Fibroblast of peridontal ligament (primary cell): Measurements from ENCODE around the gene SEBOX.

Experiments
- DNase-seq: peaks from one replicate; pipeline ENCODE4 v3.0.0-alpha.2; 2010; ENCODE audit errors: extremely low read depth

Gene SEBOX

DNA sequence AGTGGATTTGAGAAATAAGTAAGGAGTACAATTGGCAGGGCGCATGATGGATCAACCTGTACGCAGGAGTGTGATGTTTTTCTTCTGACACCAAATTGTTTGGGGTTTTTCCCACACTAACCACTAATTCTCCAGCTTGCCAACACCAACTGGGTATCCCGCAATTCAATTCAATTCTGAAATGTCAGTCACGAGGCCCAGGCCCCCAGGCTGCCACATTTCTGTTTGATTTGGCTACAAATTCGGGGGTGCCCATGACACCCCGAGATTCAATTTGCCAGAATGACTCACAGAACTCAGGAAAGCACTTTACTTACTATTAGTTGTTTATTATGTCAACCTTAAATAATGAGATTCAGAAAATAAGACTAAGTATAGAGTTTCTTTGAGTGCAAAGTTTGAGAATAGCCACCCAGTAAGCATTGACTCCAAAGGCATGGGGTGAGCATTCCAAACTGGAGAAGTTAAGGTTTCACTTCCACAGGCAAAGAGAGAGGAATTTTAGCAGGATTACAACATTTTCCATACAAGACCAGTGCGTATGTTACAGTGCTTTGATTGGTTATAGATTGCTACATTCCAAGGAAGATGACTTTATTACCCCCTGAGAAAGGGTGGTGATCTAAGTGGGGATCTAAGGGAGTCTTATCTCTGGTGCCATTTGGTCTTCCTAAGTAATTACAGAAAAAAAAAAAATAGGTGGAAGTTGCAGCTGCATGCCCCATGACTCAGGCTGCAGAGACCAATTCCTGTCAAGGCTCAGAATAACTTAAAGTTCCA is 29.5 kb upstream of the SEBOX start:
- DNase-seq = peak; percentile 77

DNA sequence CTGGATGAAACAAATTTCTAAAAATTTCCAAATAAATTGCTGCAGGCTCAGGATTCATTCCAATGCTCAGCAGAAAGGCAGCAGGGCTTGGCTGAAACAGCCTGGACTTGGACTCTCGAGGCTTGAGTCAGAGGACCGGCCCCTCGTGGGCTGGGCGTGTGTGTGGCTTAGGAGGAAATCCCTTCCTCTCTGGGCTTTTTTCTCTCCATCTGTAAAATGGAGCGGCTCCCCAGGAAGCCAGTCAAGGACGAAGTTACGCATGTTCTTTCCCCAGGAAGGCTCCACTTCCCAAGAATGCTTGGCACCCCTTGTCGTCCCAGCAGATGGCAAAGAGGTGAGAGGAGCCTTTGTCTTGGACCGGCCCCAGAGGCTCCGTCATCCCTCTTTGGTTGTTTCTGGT is 27.5 kb upstream of the SEBOX start:
- no peak for DNase-seq

DNA sequence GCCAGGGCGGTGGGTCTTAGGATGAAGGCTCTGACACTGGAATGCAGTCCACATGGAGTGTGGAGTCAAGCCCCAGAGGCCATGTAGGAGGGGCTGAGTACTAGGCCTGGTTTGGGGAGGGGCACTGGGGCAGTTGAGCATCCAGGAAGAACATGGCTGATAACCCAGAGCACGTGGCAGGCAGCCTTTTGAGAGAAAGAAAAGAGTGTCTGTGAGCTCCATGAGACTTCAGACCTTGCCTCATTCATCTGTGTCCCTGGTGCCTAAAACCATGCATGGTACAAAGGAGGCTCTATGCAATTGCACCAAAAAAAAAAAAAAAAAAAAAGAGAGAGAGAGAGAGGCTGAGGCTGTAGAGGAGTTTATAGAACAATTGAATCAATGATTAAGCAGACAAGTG is 26.4 kb upstream of the SEBOX start:
- DNase-seq = no peak

DNA sequence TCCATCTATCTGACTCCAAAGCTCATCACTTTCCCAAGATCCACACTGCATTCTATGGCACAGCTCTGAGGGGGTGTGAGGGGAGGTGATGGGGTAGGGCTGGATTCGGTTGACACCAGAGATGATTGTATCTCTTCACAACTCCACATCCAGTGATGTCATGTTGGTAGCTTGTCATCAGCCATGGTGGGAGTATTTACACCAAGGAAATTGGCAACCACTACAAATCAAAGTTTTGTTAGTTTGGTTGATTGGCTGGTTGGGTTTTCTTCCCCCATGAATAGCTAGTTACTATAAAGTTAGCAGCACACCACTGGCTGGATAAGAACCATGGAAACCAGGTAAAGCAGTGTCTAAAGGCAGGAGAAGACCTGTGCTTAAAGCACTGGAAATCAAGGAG is 26.0 kb upstream of the SEBOX start:
- no peak for DNase-seq

DNA sequence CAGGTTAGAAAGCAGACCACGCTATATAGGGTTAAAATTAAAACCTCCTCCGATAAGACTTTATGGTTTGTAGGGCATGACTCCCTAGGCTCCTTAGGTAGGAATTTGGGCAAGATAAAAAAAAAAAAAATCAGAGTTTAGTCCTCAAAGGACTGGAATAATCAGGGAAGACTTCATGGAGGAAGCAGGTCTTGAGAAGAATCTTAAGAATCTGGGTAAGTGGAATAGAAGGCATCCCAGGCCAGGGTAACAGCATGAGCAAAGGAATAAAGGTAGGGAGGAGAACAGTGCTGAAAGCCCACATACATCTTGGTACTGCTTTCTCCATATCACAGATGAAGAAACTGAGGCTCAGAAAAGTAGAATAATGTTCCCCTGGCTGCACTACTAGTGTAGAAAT is 25.6 kb upstream of the SEBOX start:
- no peak for DNase-seq

DNA sequence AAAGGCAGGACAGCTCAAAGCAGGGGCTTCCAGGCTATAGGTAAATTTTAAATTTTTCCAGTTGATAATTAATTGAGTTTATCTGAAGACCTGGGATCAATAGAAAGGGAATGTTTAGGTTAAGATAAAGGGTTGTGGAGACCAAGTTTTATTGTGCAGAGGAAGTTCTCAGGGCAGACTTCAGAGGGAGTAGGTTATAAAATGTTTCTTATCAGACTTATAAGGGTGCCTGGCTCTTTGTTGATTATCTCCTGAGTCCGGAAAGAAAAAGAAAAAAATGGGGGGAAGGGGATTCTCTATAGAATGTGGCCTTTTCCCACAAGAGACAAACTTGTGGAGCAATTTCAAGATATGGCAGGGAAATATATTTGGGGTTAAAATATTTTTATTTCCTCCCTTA is 25.1 kb upstream of the SEBOX start:
- no peak for DNase-seq

DNA sequence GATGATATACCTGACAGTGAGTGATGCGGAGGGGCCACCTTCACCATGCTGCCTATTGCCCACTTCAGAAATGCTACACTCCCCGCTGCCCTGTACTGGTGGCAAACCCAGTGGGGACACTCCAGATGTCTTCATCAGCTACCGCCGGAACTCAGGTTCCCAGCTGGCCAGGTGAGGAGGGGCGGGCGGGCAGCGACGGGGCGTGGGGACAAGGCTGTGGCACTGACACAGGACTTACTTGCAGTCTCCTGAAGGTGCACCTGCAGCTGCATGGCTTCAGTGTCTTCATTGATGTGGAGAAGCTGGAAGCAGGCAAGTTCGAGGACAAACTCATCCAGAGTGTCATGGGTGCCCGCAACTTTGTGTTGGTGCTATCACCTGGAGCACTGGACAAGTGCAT is 23.1 kb upstream of the SEBOX start:
- no peak for DNase-seq

DNA sequence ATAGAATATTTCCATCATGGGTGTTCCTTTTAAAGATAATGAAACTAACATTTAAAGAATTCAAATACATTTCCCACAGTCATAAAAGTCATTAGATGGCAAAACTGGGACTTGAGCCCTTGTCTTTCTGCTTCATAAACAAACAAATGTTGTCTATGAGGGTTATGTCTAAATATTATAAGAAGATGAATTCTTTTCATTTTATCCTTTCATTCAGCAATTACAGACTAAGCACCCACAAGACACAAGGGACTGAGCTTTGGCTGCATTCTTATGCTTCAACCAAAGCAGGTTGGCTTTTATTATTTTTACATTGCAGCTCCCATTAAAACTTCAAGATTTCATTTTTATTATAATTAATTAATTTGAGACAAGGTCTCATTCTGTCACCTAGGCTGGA is 21.4 kb upstream of the SEBOX start:
- DNase-seq = no peak

DNA sequence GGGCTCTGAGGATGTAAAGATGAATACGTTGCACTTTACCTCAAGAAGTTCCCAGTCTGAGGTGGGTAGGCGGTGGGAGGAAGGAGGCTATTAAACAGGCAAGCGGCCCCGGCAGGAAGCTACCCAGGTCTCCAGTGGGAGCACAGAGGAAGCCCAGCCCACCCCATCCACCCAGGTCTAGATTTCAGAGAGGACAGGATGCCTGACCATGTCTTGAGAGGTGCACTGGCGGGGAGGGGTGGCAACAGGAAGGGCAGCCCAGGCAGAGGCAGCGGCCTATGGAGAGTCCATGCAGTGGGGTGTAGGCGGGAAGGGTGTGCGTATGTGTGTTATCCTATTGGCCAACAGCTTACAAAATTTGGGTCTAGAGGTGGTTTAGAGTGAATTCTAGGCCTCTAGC is 20.4 kb upstream of the SEBOX start:
- no peak for DNase-seq

DNA sequence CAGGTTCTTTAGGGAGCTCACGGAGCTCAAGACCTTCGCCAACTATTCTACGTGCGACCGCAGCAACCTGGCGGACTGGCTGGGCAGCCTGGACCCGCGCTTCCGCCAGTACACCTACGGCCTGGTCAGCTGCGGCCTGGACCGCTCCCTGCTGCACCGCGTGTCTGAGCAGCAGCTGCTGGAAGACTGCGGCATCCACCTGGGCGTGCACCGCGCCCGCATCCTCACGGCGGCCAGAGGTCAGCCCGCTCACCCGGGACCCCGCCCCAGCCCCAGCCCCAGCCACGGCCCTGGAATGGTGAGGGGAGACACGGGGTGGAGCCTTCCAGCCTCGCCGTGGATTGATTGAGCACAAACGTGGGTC is 20.0 kb upstream of the SEBOX start:
- DNase-seq = no peak

DNA sequence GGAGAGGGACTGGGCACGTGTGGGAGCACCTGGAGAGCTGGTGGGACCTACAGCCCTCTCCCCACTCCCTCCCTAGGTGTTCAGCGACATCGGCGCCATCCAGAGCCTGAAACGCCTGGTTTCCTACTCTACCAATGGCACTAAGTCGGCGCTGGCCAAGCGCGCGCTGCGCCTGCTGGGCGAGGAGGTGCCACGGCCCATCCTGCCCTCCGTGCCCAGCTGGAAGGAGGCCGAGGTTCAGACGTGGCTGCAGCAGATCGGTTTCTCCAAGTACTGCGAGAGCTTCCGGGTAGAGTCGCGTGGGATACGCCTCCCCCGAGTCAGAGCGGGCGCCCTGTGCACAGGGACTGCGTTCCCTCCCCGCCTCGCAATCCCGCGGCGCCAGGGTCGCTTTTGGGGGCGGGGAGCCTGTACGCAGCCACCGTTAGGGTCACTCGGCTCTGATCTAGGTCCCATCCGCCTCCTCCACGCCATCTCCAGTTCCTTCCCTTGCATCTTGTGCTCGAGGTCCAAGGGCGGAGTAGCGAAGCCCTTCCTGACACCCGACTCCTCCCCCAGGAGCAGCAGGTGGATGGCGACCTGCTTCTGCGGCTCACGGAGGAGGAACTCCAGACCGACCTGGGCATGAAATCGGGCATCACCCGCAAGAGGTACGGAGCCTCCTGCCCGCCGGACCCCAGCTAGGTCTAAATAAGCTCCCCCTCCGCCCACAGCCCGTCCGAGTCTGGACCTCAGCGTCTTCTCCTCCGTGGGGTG is 19.5 kb upstream of the SEBOX start:
- no peak for DNase-seq

DNA sequence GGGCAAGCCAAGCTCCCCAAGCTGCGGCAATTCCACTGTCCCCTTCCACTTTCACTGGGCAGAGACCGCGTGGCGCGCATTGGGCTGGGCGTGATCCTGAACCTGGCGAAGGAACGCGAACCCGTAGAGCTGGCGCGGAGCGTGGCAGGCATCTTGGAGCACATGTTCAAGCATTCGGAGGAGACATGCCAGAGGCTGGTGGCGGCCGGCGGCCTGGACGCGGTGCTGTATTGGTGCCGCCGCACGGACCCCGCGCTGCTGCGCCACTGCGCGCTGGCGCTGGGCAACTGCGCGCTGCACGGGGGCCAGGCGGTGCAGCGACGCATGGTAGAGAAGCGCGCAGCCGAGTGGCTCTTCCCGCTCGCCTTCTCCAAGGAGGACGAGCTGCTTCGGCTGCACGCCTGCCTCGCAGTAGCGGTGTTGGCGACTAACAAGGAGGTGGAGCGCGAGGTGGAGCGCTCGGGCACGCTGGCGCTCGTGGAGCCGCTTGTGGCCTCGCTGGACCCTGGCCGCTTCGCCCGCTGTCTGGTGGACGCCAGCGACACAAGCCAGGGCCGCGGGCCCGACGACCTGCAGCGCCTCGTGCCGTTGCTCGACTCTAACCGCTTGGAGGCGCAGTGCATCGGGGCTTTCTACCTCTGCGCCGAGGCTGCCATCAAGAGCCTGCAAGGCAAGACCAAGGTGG is 16.3 kb upstream of the SEBOX start:
- no peak for DNase-seq

DNA sequence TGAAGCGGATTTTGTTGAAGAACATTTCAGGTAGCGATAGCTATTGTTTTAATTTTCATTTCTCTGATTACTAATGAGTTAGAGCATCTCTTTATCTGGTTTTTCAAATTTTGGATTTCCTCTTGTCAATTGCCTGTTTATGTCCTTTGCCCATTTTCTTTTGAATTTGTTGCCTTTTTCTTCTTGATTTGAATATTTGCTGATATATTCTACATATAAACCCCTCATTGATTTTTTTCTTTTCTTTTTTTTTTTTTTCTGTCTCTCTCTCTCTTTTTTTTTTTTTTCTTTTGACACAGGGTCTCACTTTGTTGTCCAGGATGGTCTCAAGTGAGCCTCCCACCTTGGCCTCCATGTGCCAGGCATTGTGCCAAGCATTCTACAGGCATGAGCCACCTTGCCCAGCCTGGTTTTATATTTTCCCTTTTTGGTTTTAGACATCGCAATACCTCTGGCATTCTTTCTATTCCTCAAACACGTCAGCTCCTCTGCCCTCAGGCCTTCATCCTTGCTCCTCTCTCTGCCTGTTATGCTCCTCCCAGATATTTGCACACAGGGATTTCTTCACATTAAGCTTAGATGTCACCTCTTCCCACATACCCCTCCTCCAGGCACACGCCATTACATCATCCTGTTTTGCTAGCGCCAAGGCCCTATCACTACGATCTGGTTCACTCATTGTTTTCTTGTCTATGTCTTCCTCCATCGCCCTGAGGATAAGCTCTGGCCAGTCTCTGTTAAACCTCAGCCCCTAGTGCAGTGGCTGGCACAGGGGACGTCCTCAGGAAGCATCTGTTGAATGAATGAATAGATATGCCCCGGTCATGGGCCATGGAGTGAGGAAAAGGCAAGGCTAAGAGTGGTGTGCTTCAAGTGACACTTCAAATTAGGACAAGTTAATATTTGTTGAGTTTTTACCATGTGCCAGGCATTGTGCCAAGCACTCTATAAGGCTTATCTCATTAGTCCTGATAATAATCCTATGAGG is 15.1 kb upstream of the SEBOX start:
- DNase-seq = peak; percentile 32

DNA sequence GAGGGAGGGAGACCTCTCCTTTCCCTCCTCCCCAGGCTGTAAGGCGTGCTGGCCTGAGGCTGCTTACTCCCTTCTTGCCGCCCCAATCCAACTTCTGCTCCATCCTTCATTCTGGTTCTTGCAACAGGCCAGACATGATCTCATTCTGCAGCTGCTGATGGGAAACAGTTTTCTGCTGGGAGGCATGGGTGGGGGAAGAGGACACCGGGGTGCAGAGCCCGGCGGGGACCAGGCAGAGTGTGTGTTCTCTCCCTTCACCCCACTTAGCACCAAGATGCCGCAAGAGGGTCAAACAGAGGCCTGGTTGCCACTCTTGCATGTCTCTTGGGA is 7.9 kb upstream of the SEBOX start:
- DNase-seq = no peak

DNA sequence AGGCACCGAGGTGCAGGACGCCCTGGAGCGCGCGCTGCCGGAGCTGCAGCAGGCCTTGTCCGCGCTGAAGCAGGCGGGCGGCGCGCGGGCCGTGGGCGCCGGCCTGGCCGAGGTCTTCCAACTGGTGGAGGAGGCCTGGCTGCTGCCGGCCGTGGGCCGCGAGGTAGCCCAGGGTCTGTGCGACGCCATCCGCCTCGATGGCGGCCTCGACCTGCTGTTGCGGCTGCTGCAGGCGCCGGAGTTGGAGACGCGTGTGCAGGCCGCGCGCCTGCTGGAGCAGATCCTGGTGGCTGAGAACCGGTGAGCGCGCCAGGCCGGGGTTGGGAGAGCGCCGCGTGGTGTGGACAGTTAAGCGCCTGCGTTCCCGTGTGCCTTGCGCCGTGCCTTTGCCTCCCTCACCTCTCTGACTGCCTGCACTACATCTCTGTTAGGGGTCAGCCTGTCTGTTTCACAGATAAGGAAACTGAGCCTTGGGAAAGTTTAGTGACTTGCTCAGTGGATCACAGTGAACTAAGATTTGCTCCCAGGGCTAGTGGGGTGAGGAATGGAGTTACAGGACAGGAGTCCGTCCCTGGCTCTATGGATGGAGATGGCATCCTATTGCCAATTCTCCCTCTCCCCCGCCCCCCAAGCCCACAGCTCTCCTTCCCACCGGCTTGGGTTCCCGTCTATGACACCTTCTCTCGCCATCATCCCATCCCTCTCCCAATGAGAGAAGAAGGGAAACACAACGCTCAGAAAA is 7.4 kb upstream of the SEBOX start:
- peak; percentile 20 for DNase-seq

DNA sequence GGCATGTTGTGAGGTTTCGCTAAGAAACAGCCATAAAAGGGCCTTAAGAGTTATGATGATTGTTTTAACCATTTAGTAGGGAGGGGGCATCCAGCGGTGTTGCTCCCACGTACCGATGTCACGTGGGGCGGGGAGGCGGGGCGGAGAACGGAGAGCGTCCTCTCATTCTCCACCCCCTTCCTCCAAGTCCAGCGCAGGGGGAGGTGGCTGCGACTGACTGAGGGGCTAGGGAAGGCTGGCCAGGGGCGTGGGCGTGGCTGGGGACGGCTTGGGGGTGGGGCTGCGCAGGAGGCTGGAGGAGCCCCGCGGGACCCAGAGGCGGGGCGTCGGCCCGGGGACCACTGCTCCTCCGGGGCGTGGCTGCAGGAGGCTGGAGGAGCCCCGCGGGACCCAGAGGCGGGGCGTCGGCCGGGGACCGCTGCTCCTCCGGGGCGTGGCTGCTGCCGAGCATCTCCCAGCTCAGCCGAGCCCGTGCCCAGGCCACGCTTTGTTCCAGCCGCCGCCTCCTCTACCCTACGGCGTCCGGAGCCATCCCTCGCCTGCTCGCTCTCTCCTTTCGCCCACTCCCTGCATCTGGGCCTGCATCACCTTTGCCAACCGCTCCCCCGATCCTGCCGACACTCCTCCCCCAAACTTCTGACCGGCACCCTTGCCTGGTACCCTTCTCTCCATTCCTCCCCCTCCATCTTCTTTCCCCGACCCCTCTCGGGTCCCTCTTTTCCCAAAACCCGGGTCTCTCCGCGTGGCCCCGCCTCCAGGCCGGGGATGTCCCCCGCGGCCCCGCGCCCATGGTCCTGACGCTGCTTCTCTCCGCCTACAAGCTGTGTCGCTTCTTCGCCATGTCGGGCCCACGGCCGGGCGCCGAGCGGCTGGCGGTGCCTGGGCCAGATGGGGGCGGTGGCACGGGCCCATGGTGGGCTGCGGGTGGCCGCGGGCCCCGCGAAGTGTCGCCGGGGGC is 6.5 kb upstream of the SEBOX start, which contains the start of gene SARM1:
TSS of gene SARM1 (plus strand) at position 450 of the 958 bp plus-strand sequence. CDS start at position 789, 339 bp downstream.
- peak; percentile 75 for DNase-seq

DNA sequence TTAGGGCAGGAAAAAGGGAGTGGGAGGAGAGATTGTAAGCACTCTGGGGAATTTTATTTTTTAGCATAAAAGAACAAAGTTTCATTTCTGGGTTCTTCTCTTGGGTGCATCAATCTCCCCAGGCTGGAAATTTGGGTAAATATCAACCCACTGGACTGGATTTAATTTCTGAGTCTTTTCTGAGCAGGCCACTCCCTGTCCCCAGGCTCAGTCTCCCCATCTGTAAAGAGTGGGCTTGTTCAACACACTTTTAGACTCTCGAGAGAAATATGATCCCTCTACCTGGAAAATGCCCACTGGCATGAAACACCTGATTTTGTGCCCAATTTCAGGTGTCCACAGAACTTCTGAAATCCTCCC is 5.7 kb upstream of the SEBOX start:
- no peak for DNase-seq

DNA sequence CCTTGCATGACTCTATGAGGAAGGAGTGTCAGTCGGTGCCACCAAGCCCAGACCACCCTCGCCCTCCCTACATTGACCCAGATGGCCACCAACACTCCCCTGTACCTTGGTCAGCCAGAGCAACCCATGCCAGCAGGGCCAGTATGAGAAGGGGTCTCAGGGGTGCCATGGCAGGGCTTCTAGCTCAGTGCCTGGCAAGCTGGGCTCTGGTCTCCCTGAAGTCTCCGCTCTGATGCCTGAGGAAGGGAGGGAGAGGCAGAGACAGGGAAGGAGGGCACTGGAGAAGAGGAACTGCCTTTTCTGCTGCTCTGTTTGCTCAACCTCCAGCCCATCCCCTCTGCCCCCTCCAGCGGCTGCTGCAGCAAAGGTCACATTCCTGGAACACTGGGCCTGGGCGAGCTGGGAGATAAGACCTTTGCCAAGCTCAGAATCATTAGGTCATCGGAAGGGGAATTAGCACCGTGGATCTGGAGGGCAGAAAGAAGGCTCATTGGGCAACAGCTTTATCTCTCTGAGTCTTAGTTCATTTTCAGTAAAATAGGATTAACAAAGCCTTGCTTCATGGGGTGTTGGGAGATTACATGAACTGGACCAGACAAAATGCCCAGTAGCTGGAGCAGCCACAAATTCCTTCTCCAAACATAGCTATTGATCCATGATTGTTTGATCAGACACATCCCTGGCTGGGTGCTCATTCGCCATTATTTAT is 5.2 kb upstream of the SEBOX start, which contains the start of gene VTN:
TSS of gene VTN (minus strand) at position 273 of the 709 bp plus-strand sequence. CDS start at position 169, 104 bp downstream.
- peak; percentile 23 for DNase-seq

DNA sequence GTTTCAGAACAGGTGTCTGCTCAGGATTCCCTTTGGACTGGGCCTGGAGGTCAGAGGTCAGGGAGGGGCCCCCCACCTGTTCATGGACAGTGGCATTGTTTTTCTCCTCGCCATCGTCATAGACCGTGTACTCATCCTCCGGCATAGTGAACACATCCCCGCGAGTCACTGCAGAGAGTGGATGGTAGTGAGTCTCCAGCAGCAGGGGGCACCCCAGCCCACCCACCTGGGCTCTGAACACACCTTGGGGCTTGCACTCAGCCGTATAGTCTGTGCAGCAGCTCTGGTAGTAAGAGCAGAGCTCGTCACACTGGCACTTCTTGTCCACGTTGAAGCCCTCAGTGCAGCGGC is 4.7 kb upstream of the SEBOX start:
- DNase-seq = no peak
